C4-2B (cell line): ENCODE results near the gene COQ8A.

Experiments
- H3K27ac ChIP-seq: fragments of 450-650 bp; 2 replicates; pipeline ENCODE4 v1.5.1; 2017
- ZFX ChIP-seq: fragments of 450-650 bp; IDR thresholded peaks from 2 replicates; pipeline ENCODE4 v1.6.1; 2017
- TF ChIP-seq, protein P1 (sequence below): fragments of 450-650 bp; conservative IDR thresholded peaks from 2 replicates; pipeline ENCODE4 v1.5.1; 2017; ENCODE audit warnings: mild to moderate bottlenecking

Gene COQ8A

GRCh38 chr1:227037121-227037520 lies 97.0 kb downstream of the COQ8A start:
- H3K27ac ChIP-seq = no peak overlapping the region
- TF ChIP-seq ZFX = no peak
- TF ChIP-seq, protein P1, sequence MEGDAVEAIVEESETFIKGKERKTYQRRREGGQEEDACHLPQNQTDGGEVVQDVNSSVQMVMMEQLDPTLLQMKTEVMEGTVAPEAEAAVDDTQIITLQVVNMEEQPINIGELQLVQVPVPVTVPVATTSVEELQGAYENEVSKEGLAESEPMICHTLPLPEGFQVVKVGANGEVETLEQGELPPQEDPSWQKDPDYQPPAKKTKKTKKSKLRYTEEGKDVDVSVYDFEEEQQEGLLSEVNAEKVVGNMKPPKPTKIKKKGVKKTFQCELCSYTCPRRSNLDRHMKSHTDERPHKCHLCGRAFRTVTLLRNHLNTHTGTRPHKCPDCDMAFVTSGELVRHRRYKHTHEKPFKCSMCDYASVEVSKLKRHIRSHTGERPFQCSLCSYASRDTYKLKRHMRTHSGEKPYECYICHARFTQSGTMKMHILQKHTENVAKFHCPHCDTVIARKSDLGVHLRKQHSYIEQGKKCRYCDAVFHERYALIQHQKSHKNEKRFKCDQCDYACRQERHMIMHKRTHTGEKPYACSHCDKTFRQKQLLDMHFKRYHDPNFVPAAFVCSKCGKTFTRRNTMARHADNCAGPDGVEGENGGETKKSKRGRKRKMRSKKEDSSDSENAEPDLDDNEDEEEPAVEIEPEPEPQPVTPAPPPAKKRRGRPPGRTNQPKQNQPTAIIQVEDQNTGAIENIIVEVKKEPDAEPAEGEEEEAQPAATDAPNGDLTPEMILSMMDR = no peak
